GM12801 (cell line): ENCODE results near the gene LGALS8.

Source experiments
- TF ChIP-seq, protein P1 (sequence below): IDR thresholded peaks from one replicate; pipeline ENCODE4 v1.5.1; 2011; ENCODE audit warnings: control low read depth; ENCODE audit not compliant: insufficient read length; ENCODE audit errors: extremely low read depth

The LGALS8 gene

DNA sequence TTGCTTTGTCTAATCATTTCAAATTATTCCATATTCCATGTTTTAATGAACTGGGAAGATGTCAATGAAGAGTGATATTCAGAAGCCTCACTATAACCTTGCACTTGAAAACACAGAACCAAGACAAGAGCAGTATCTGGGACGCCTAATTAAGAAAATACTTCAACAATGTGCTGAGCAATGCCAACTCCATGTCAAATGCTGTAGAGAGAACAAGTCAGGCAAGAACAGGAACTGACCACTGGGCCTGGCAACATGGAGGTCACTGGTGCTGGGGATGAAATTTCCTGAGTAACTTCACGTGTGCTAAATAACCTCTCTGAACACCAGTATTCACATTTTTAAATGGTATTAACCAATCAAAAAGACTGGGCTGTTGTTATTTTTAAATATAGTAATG, 57.7 kb downstream of the LGALS8 start:
- TF ChIP-seq, protein P1, sequence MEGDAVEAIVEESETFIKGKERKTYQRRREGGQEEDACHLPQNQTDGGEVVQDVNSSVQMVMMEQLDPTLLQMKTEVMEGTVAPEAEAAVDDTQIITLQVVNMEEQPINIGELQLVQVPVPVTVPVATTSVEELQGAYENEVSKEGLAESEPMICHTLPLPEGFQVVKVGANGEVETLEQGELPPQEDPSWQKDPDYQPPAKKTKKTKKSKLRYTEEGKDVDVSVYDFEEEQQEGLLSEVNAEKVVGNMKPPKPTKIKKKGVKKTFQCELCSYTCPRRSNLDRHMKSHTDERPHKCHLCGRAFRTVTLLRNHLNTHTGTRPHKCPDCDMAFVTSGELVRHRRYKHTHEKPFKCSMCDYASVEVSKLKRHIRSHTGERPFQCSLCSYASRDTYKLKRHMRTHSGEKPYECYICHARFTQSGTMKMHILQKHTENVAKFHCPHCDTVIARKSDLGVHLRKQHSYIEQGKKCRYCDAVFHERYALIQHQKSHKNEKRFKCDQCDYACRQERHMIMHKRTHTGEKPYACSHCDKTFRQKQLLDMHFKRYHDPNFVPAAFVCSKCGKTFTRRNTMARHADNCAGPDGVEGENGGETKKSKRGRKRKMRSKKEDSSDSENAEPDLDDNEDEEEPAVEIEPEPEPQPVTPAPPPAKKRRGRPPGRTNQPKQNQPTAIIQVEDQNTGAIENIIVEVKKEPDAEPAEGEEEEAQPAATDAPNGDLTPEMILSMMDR: no peak

DNA sequence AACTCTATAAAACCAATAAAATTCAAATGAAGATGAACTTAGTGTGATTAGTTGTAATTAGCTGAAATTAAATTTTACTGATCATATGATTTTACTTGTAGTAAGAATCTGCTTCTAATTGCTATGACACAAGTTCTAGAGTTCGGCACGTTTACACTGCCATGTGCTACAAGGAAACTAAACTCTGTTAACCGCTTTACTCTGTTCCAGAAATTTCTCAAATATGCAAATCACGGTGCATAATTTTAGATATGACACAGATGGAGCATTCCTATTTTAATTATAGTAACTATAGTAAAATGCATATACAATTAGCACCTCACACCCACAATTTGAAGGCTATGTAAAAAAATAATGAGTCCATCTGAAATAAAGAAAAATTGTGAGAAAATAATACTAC, 65.7 kb downstream of the LGALS8 start:
- TF ChIP-seq, protein P1: no peak

DNA sequence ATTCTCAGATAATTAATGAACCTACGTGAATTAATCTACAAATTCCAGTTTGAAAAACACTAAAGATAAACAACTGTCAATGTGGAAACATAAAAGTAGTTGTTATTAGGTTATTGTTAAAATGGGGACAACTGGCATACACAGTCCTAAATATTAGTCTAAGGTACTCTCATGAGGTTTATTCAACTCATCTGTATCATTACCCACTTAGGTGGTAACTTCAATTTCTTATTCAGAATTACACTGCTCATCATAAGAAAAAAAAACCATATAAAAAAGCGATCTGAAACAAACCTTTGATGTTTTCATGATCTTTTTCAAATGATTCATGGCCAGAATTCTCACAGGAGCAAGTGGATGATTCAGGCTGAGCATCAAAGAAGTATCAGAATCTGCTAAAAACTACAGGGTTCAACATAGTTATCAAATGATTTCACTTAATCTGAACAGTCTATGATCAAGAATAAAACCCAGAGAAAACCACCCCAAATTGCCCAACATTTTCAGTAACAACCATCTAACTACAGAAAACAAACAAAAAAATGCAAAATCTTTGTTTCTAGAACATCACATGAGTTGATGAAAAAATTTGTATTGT, 66.9 kb downstream of the LGALS8 start:
- TF ChIP-seq, protein P1: no peak

DNA sequence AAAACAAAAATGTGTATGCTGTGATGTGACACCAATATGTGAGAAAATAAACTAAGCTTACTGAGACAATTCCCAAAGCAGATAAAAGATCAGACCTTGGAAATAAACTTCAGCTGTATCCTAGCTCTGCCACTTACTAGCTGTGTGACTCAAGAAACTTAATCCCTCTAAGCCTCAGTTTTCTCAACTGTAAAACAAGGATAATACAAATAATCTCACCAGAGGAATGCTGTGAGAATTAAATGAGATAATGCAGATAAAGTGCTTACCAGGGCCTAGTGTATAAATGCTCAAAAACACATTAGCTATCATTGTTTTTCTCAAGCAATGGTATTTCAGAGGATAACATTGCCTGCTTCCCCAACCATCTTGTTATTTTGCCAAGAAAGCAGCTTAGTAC, 78.4 kb downstream of the LGALS8 start:
- TF ChIP-seq, protein P1: no peak
